ENCODE data around the gene AQP11.

DNA sequence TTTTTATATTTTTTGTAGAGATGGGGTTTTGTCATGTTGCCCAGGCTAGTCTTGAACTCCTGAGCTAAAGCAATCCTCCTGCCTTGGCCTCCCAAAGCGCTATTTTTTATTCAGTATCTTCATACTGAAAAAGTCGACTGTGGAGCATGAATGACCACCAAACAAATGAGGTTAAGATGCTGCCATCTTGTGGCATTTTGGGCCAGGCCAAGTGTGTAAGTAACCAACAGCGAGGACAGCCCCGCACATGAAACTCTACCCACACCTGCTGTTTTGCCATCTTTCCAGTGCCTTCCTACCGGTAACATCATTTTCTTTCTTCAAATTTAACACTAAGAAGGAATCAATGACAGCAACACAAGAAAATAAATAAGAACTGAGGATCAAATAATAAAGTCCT, 32.2 kb upstream of the AQP11 start:
- TF ChIP-seq, protein P1, sequence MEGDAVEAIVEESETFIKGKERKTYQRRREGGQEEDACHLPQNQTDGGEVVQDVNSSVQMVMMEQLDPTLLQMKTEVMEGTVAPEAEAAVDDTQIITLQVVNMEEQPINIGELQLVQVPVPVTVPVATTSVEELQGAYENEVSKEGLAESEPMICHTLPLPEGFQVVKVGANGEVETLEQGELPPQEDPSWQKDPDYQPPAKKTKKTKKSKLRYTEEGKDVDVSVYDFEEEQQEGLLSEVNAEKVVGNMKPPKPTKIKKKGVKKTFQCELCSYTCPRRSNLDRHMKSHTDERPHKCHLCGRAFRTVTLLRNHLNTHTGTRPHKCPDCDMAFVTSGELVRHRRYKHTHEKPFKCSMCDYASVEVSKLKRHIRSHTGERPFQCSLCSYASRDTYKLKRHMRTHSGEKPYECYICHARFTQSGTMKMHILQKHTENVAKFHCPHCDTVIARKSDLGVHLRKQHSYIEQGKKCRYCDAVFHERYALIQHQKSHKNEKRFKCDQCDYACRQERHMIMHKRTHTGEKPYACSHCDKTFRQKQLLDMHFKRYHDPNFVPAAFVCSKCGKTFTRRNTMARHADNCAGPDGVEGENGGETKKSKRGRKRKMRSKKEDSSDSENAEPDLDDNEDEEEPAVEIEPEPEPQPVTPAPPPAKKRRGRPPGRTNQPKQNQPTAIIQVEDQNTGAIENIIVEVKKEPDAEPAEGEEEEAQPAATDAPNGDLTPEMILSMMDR (conservative IDR thresholded peaks at IDR 0.05; ENCODE audit: low read depth, low read length) = peak; percentile 64
- TF ChIP-seq EZH2 (IDR thresholded peaks at IDR 0.05; ENCODE audit: low read length, unreplicated experiment) = no peak
